Caco-2 (cell line): ENCODE data around the gene OTOS. TPM values are rescaled to one million over a fixed set of nuclear protein-coding genes. Genes with fewer than 3 reads are reported as not detected.

Experiments used
- BruUV-seq: library from RNA; stranded (reverse); fragments of 400-500 nt; replicated peaks from 2 replicates; lab custom pipeline; 2021; lab: Mats Ljungman, UMichigan
- CTCF ChIA-PET: fragments of 300-600 bp; sonication (Branson Sonifier 250); formaldehyde crosslinking; loops from one replicate; lab custom pipeline; 2022; ENCODE audit warnings: antibody characterized with exemption; lab: Charles Lee
- POLR2A ChIA-PET: fragments of 300-600 bp; sonication (Branson Sonifier 250); formaldehyde crosslinking; loops from one replicate; lab custom pipeline; 2022; ENCODE audit warnings: antibody characterized with exemption; lab: Charles Lee
- DNase-seq, 2 experiments: peaks; one replicate each; pipeline versions ENCODE4 v3.0.0 to v3.0.0-alpha.2; 2020 to 2022
- H3K27me3 ChIP-seq: replicated peaks from 2 replicates; pipeline ENCODE4 v1.6.0; 2011; ENCODE audit warnings: low read length; ENCODE audit not compliant: control insufficient read depth, insufficient read depth
- H3K36me3 ChIP-seq: 2 replicates; pipeline ENCODE4 v1.5.1; 2011; ENCODE audit warnings: low read length; ENCODE audit not compliant: control insufficient read depth, insufficient read depth
- H3K4me1 ChIP-seq: fragments of 250-450 bp; sonication (Bioruptor Pico); 2 replicates; pipeline ENCODE4 v1.5.1; 2020; ENCODE audit warnings: mild to moderate bottlenecking
- H3K4me3 ChIP-seq: 2 replicates; pipeline ENCODE4 v1.5.1; 2011; ENCODE audit warnings: low read depth, mild to moderate bottlenecking, control low read depth, low read length
- H3K9me3 ChIP-seq: fragments of 250-450 bp; sonication (Bioruptor Pico); 2 replicates; pipeline ENCODE4 v1.5.1; 2020; ENCODE audit warnings: mild to moderate bottlenecking, moderate library complexity
- H3K27ac Mint-ChIP-seq: one replicate; pipeline ENCODE4 v1.8.0; 2022; ENCODE audit warnings: mixed read lengths; ENCODE audit not compliant: unreplicated experiment
- H3K27me3 Mint-ChIP-seq: one replicate; pipeline ENCODE4 v1.8.0; 2022; ENCODE audit warnings: mixed read lengths; ENCODE audit not compliant: insufficient read depth, unreplicated experiment
- H3K36me3 Mint-ChIP-seq: one replicate; pipeline ENCODE4 v1.8.0; 2022; ENCODE audit warnings: mild to moderate bottlenecking, mixed read lengths; ENCODE audit not compliant: insufficient read depth, unreplicated experiment
- H3K4me1 Mint-ChIP-seq: one replicate; pipeline ENCODE4 v1.8.0; 2022; ENCODE audit warnings: low read depth, mixed read lengths; ENCODE audit not compliant: unreplicated experiment
- H3K4me3 Mint-ChIP-seq: one replicate; pipeline ENCODE4 v1.8.0; 2022; ENCODE audit warnings: mild to moderate bottlenecking, moderate library complexity, mixed read lengths; ENCODE audit not compliant: unreplicated experiment
- H3K9me3 Mint-ChIP-seq: one replicate; pipeline ENCODE4 v1.8.0; 2022; ENCODE audit warnings: mixed read lengths; ENCODE audit not compliant: unreplicated experiment
- CTCF ChIP-seq, 2 experiments: fragments of 200-600 bp in 1 of 2; IDR thresholded peaks; 1 replicate in 1 of 2; 2 replicates in 1 of 2; pipeline versions ENCODE4 v1.5.1 to v1.8.0; 2011 to 2022; ENCODE audit warnings: antibody characterized with exemption in 1 of 2, control low read depth in 1 of 2, inconsistent platforms in 1 of 2, low read depth in 1 of 2, low read length in 1 of 2, mild to moderate bottlenecking in 1 of 2, moderate library complexity in 1 of 2; ENCODE audit not compliant: insufficient read depth in 1 of 2, severe bottlenecking in 1 of 2, unreplicated experiment in 1 of 2
- intact Hi-C: fragments of 100-400 bp; cut with micrococcal nuclease; formaldehyde crosslinking; loops from one replicate; pipeline ENCODE4 v1.10.0; 2022; ENCODE audit not compliant: unreplicated experiment
- total RNA-seq: library from RNA; stranded (reverse); gene quantifications from 2 replicates; pipeline ENCODE4 v1.2.3, GENCODE V29; 2022

The OTOS gene
- total RNA-seq, 1 experiment from 2014 or later, result not detected

- Mint-ChIP-seq H3K27me3 (peaks cover 25% of the 10 kb centered on the region), H3K27ac (no peak overlapping the region), H3K4me3 (no peak overlapping the region), H3K36me3 (peaks cover 5% of the 10 kb centered on the region), H3K9me3 (no peaks in the 10 kb centered on the region), H3K4me1 (no peaks in the 10 kb centered on the region)
- no peak for TF ChIP-seq CTCF (IDR thresholded peaks at IDR 0.05; ENCODE audit: insufficient read depth in 1 of 2, low read depth in 1 of 2, low read length in 1 of 2, severe bottlenecking in 1 of 2, unreplicated experiment in 1 of 2)
- no peaks in the 10 kb centered on the region for H3K9me3 ChIP-seq
- intact Hi-C loops, result no loop called here
- no peak overlapping the region for H3K4me3 ChIP-seq
- no TSS peak for BruUV-seq
- DNase-seq, result no peak
- CTCF ChIA-PET, result no interaction called here
- POLR2A ChIA-PET, result no interaction called here
- no peaks in the 10 kb centered on the region for H3K27me3 ChIP-seq
- no peaks in the 10 kb centered on the region for H3K4me1 ChIP-seq
- H3K36me3 ChIP-seq, result no peaks in the 10 kb centered on the region
Observed at GRCh38 chr2:240107477-240107796, 33.0 kb downstream of the OTOS start.

- Mint-ChIP-seq H3K4me1 (no peaks in the 10 kb centered on the region), H3K4me3 (no peak overlapping the region), H3K36me3 (peaks cover 5% of the 10 kb centered on the region), H3K27ac (no peak overlapping the region), H3K27me3 (peaks cover 25% of the 10 kb centered on the region), H3K9me3 (no peaks in the 10 kb centered on the region)
- intact Hi-C loops, result no loop called here
- ChIA-PET POLR2A (no interaction called here), CTCF (no interaction called here)
- H3K36me3 ChIP-seq, result no peaks in the 10 kb centered on the region
- DNase-seq, result no peak
- BruUV-seq, result no TSS peak
- no peaks in the 10 kb centered on the region for H3K4me1 ChIP-seq
- no peaks in the 10 kb centered on the region for H3K9me3 ChIP-seq
- no peaks in the 10 kb centered on the region for H3K27me3 ChIP-seq
- no peak for TF ChIP-seq CTCF (IDR thresholded peaks at IDR 0.05; ENCODE audit: insufficient read depth in 1 of 2, low read depth in 1 of 2, low read length in 1 of 2, severe bottlenecking in 1 of 2, unreplicated experiment in 1 of 2)
- H3K4me3 ChIP-seq, result no peak overlapping the region
Observed at GRCh38 chr2:240106765-240107476, 33.5 kb downstream of the OTOS start.

GRCh38 chr2:240105982-240106381 is 34.5 kb downstream of the OTOS start:
- Histone ChIP-seq H3K27me3 (no peaks in the 10 kb centered on the region), H3K36me3 (no peaks in the 10 kb centered on the region), H3K4me3 (no peak overlapping the region), H3K9me3 (no peaks in the 10 kb centered on the region), H3K4me1 (no peaks in the 10 kb centered on the region)
- Mint-ChIP-seq H3K4me3 (no peak overlapping the region), H3K27ac (no peak overlapping the region), H3K27me3 (peaks cover 22% of the 10 kb centered on the region), H3K36me3 (peaks cover 5% of the 10 kb centered on the region), H3K4me1 (no peaks in the 10 kb centered on the region), H3K9me3 (no peaks in the 10 kb centered on the region)
- ChIA-PET POLR2A (no interaction called here), CTCF (no interaction called here)
- no peak for TF ChIP-seq CTCF (IDR thresholded peaks at IDR 0.05; ENCODE audit: insufficient read depth in 1 of 2, low read depth in 1 of 2, low read length in 1 of 2, severe bottlenecking in 1 of 2, unreplicated experiment in 1 of 2)
- no peak for DNase-seq
- intact Hi-C loops, result no loop called here
- BruUV-seq, result no TSS peak
